Mesothelial cell of epicardium (in vitro differentiated cells): ENCODE results near the gene IFI16. TPM values are rescaled to one million over a fixed set of nuclear protein-coding genes. Genes with fewer than 3 reads are reported as not detected.

Source experiments
- DNase-seq, 2 experiments: peaks; one replicate each; pipeline ENCODE4 v3.0.0; 2021; ENCODE audit warnings: low spot score in 2 of 2; ENCODE audit not compliant: unreplicated experiment in 2 of 2
- H3K27ac Mint-ChIP-seq: 2 replicates; pipeline ENCODE4 v1.8.0; 2021; ENCODE audit warnings: mixed read lengths
- H3K27me3 Mint-ChIP-seq: 2 replicates; pipeline ENCODE4 v1.8.0; 2021; ENCODE audit warnings: low read depth, mixed read lengths
- H3K36me3 Mint-ChIP-seq: 2 replicates; pipeline ENCODE4 v1.8.0; 2021; ENCODE audit warnings: mixed read lengths
- H3K4me1 Mint-ChIP-seq: 2 replicates; pipeline ENCODE4 v1.8.0; 2021; ENCODE audit warnings: mixed read lengths
- H3K4me3 Mint-ChIP-seq: 2 replicates; pipeline ENCODE4 v1.8.0; 2021; ENCODE audit warnings: mild to moderate bottlenecking, moderate library complexity, mixed read lengths
- H3K9me3 Mint-ChIP-seq: 2 replicates; pipeline ENCODE4 v1.8.0; 2021; ENCODE audit warnings: mixed read lengths
- total RNA-seq: library from RNA; stranded (reverse); gene quantifications from 3 replicates; pipeline ENCODE4 v1.2.1, GENCODE V29; 2021
- TF ChIP-seq, protein P1 (sequence below): fragments of 200-600 bp; sonication (generic); IDR thresholded peaks from one replicate; pipeline ENCODE4 v1.5.0; 2021; ENCODE audit warnings: antibody characterized with exemption; ENCODE audit not compliant: unreplicated experiment

Gene IFI16
- total RNA-seq, 1 donor from 2014 or later: 87.3 TPM

DNA sequence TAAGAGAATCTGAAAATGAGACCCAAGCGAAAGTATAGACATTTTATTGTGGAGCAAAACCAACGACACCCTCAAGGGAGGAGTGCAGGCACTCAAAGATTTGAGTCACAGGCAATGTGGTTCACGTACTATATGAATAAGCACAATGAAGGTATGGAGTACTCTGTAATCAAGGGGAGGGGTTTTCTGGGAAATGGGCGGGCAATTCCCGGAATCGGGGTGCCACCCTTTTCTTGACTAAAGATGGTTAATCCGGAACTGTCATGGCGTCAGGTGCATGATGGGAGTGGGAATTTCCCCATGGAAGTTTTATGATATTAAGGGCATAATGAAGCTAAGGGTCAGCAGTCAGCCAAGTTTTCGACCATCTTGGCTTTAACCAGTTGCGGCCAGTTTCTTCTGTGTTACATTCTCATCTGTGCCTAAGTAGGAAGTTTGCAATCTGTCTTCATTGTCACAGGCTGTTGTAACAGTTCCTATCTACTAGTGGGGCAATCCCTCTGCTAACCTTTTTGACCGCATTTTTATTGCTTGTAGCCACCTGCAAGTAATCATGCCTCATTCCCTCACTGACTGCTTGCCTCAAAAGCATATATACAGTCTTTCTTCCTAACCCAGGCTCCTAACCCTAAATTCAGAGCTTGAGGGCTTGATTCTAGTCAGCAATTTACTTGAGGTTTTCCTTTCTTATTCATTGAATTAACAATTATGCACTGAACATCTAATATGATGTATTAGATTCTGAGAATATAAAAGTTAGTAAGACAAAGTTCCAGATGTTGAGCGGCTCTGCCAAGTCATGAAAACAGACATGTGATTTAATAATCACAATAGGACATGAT is 67.6 kb downstream of the IFI16 start:
- H3K9me3 Mint-ChIP-seq: no peaks in the 10 kb centered on the region
- no peak for DNase-seq
- no peak overlapping the region for H3K27ac Mint-ChIP-seq
- no peaks in the 10 kb centered on the region for H3K4me1 Mint-ChIP-seq
- H3K4me3 Mint-ChIP-seq: no peak overlapping the region
- peaks cover 3% of the 10 kb centered on the region for H3K27me3 Mint-ChIP-seq
- H3K36me3 Mint-ChIP-seq: no peaks in the 10 kb centered on the region
- TF ChIP-seq, protein P1, sequence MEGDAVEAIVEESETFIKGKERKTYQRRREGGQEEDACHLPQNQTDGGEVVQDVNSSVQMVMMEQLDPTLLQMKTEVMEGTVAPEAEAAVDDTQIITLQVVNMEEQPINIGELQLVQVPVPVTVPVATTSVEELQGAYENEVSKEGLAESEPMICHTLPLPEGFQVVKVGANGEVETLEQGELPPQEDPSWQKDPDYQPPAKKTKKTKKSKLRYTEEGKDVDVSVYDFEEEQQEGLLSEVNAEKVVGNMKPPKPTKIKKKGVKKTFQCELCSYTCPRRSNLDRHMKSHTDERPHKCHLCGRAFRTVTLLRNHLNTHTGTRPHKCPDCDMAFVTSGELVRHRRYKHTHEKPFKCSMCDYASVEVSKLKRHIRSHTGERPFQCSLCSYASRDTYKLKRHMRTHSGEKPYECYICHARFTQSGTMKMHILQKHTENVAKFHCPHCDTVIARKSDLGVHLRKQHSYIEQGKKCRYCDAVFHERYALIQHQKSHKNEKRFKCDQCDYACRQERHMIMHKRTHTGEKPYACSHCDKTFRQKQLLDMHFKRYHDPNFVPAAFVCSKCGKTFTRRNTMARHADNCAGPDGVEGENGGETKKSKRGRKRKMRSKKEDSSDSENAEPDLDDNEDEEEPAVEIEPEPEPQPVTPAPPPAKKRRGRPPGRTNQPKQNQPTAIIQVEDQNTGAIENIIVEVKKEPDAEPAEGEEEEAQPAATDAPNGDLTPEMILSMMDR: no peak

DNA sequence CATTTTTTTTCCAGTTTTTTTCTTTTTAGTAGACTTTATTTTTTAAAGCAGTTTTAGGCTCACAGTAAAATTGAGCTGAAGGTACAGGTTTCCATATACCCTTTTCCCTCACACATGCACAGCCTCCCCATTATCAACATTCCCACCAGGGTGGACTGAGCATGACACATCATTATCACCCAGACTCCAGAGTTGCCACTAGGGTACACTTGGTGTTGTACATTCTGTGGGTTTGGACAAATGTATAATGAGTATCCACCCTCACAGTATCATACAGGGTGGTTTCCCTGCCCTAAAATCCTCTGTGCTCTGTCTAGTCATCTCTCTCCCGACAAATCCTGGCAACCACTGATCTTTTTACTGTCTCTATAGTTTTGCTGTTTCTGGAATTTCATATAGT is 69.8 kb downstream of the IFI16 start:
- H3K36me3 Mint-ChIP-seq: no peaks in the 10 kb centered on the region
- H3K4me1 Mint-ChIP-seq: no peaks in the 10 kb centered on the region
- H3K4me3 Mint-ChIP-seq: no peak overlapping the region

DNA sequence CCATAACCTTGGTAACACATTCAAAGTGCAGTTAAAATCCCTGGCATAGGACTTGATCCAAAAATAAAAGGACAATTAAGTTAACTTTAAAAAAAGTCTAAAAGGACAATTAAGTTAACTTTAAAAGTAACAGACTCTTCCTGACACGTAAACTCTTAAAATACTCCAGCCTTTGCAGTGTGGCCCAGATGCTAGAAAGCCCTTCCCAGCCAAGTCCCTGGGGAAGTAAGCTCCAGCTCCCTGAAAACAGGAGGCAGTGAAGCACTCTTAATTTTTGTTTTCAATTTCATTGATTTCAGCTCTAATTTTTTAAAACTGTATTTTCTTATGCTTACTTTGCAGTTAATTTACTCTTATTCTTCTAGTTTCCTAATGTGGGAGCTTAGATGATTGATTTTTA is 71.9 kb downstream of the IFI16 start:
- Mint-ChIP-seq H3K27ac (no peak overlapping the region), H3K9me3 (no peaks in the 10 kb centered on the region), H3K4me3 (no peak overlapping the region), H3K27me3 (peaks cover 3% of the 10 kb centered on the region), H3K36me3 (no peaks in the 10 kb centered on the region), H3K4me1 (no peaks in the 10 kb centered on the region)
- TF ChIP-seq, protein P1: no peak
- DNase-seq: no peak

More for the DNA sequence above, 69.8 kb downstream of the IFI16 start:
- no peak overlapping the region for H3K27ac Mint-ChIP-seq
- TF ChIP-seq, protein P1: no peak
- no peak for DNase-seq
- no peaks in the 10 kb centered on the region for H3K9me3 Mint-ChIP-seq
- peaks cover 3% of the 10 kb centered on the region for H3K27me3 Mint-ChIP-seq

DNA sequence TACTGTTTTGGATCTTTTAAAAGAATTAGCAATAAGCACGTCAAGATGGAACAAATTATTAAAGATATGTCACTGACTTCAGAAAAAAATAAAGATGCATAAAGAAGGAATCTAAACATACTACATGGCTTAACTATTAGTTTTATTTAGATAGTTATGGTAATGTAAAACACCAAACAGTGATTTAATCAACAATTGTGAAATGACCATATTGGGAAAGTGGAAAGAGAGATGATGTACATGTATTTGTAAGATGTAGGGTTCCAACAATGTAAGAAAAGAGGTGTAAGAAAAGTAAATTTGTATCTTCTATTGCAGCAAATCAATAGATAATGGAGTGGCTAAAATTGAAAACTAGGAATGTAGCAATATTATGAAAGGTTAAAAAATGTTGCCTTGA is 73.3 kb downstream of the IFI16 start:
- Mint-ChIP-seq H3K27me3 (no peaks in the 10 kb centered on the region), H3K4me3 (no peak overlapping the region), H3K4me1 (no peaks in the 10 kb centered on the region), H3K27ac (no peak overlapping the region), H3K9me3 (no peaks in the 10 kb centered on the region), H3K36me3 (no peaks in the 10 kb centered on the region)
- TF ChIP-seq, protein P1: no peak
- no peak for DNase-seq

DNA sequence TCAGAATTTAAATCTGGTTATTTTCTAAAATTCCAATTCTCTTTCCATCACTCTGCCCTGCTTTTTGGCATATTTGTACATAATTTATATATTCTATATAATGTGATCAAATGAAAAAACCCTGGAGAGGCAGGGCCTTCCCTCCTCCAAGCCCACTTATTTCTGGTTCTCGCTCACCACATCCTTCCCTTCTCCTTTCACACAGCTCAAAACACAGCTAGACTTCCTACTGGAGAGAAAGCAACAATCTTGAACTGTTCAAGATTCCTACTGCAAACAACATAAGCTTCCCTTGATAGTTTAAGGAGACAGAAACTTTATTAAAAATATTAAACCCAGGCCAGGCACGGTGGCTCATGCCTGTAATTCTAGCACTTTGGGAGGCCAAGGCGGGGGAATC is 74.4 kb downstream of the IFI16 start:
- H3K27ac Mint-ChIP-seq: no peak overlapping the region

More for the DNA sequence above, 74.4 kb downstream of the IFI16 start:
- Mint-ChIP-seq H3K27me3 (no peaks in the 10 kb centered on the region), H3K4me3 (no peak overlapping the region), H3K9me3 (no peaks in the 10 kb centered on the region), H3K4me1 (no peaks in the 10 kb centered on the region), H3K36me3 (no peaks in the 10 kb centered on the region)
- TF ChIP-seq, protein P1: no peak
- no peak for DNase-seq
